Fibroblast of skin of scalp (primary cell): ENCODE results near the gene GLDN.
"Not testable (repeated sequence)": the region's sequence is repeated elsewhere in the genome, so short reads cannot be mapped to it uniquely, and the experiment has no call there.

Experiments
- DNase-seq: peaks from one replicate; pipeline ENCODE4 v3.0.0-alpha.2; 2013

Gene GLDN

GRCh38 chr15:51446029-51446744 lies 104.7 kb downstream of the GLDN start:
- DNase-seq: not testable (repeated sequence)

- no peak for DNase-seq
These were observed 106.6 kb downstream of the GLDN start for GRCh38 chr15:51447855-51448621.

- peak; percentile 13 for DNase-seq
These were observed 107.4 kb downstream of the GLDN start for GRCh38 chr15:51448622-51449399.

GRCh38 chr15:51450001-51450400 lies 108.5 kb downstream of the GLDN start:
- no peak for DNase-seq
